Hippocampal formation (tissue), 2 donors: ENCODE data around the gene SLIT1.
"Not testable (repeated sequence)": the region's sequence is repeated elsewhere in the genome, so short reads cannot be mapped to it uniquely, and the experiment has no call there.

Experiments
- DNase-seq, 2 donors: peaks; one replicate each; lab custom pipeline; 2025; lab: John Stamatoyannopoulos, UW

SLIT1 gene

DNA sequence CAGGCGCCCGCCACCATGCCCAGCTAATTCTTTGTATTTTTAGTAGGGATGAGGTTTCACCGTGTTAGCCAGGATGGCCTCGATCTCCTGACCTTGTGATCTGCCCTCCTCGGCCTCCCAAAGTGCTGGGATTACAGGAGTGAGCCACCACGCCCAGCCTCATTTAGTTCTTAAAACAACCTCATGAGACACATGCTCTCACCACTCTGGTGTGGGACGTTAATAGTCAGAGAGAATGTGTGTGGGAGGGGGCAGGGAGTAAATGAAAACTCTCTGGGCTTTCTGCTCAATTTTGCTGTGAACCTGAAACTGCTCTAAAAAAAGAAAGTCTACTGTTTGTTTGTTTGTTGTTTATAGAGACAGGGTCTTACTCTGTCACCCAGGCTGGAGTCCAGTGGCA lies 103.2 kb downstream of the SLIT1 start:
- not testable (repeated sequence) for DNase-seq

DNA sequence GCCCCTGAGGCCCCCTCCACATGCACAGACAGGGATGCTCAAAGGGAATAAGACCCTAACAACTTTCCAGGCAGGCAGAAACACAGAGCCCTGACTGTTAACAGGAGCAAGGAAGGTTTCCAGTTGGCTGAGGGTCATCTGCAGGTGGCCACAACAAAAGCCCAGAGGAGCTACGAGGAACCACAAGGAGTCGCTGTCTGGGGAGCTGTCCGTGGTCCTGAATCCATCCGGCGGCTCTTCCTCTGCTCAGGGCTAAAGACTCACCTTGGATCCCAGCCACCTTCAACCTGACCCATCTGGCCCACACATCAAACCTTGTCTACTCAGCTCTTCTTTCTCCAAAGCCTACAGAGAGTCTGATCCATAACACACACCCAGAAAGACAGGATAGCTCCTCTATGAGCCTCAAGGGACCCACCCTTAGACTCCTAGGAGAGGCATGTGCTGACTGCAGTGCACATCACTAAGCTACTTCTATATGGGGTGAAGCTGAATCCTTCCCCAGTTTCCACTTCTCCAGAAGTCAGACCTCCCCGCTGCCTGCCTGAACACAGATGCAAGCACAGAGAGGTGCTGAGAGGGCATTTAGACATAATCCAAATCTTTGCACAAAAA lies 104.0 kb downstream of the SLIT1 start:
- DNase-seq, result no peak

DNA sequence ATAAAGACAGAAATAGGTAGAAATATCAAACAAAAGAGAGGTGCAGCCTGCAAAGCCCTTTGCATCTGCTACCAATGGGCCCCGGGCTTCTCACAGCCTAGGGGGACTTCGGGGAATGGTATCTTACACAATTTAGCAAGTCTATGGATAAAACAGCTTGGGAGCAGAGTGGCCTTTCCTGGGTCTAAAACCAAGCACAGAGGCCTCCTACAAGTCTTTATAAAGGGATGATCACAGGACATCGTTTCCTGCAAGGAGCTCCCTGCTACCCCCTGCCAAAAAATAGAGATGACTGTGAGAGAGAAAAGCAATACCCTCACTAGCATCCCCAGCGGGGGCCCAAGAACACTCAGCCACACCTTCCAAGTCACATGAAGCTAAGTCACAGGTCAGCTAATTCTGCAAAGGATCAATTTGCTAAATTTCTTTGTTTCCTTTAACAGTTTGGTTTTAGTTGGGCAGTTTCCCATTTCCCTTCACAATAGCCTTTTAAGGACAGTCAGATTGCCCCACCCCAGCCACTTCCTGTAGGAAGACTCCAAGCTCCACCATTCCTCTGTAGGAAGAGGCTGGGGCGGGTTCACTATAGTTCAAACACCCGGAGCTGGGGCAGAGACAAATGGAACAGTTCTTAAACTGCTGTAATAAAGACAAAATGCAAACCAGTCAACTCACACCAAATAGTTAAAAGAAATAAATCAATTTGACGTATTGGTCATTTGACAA lies 105.5 kb downstream of the SLIT1 start:
- DNase-seq, result no peak

DNA sequence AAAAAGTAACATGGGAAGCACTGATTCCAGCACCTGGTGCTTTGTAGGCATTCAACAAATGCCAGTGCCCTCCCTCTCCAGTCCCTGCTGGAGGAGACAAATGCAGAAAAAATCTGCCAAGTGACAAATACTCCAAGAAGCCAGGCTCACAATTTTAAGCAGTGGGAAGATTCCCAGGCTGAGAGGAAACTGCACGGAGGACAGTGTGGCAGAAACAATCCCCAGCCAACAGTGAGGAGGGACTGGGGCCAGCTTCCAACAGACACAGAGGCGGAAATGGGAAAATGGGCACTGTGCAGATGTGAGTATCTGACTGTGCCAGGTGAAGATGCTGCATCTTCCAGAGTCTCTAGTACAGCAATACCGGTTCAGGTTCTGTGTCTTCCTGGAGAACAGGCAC lies 106.3 kb downstream of the SLIT1 start:
- DNase-seq, result no peak

DNA sequence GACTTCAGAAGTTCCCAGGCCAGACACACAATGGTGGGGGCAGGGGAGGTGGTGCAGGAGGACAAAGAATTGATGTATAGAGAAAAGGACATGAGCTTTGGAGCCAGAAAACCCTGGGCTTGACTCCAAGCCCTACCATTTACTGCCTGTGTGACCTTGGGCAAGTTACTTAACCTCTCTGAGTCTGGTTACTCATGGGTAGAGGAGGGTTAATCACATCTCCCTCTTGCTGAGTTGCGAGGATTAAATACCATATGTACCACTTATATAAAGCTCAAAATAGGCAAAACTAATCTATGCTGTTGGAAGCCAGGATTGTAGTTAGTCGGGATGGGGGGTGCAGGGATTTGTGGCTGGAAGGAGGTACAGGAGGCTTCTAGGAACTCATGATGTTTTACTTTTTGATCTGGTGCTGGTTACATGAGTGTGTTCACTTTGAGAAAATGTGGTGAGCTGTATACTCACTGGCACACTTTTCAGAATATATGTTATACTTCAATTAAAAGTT lies 106.8 kb downstream of the SLIT1 start:
- no peak for DNase-seq

DNA sequence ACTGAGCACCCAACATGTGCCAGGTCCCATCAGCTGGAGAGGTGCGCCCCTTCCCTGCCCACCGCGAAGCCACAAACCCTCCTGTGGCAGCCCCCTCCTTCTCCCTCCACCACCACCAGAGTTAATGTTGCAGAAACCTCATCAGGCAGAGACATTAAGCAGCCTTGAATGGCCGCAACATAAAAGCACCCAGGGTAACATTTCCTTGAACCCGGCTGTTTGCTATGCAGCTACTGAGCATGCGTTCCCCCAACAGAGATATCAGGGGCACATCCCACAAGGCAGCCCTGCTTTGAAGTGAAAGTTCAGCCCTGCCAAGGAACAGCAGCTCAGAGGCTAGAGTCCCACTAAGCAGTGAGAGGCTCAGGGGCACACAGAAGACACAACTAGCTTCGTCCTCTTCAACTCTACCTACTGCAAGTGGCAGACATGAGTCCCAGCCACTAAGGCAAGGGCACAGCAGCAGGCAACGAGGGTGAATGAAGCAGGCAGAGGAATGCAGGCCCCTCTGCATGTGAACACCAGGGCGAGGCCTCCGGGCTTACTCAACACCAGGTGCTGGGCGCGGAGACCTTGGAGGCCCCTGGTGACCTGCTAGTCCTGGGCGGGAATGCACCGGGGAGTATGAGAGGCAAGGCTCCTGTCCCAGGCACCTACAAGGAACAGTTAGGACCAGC lies 107.4 kb downstream of the SLIT1 start:
- DNase-seq, result no peak

DNA sequence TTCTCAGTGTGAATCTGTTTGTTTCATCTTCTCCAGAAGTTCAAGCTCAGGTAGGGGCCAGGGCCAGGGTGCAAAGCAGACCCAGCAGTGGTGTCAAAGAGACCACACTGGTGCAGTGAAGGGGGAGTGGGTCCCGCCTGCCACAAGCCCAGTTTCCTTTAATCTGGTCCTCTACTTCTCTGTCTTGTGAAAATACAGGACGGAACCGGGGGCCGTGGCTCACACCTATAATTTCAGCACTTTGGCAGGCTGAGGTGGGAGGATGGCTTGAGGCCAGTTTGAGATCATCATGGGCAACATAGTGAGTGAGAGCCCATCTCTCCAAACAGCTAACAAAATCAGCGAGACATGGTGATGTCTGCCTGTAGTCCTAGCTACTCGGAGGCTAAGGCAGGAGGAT lies 109.0 kb downstream of the SLIT1 start:
- no peak for DNase-seq

DNA sequence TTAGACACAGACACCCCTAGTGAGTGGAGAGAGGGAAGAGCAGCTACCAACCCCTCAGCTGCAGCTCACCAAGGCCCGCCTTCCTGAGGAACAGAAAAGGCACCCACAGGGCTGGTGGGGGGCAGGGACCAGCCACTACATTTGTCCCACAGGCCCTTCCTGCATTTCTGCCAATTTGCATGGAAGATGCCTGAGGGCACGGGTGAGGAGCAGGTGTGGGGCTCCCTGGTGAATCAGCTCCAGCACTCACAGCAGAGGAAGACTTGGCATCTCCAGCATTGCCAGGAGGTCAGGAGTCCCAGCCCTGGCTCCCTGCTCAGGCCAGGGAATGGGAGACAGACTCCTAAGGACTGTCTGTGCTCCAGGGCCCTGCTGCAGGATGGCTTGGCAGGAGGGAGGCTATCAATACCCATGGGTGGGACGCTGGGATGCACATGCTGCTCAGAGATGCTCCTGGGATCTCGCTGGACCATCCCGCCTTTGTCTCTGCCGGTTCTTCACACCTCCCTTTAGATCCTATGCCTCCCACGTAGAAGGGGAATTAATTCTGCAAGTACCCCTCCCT lies 109.7 kb downstream of the SLIT1 start:
- DNase-seq, result no peak

DNA sequence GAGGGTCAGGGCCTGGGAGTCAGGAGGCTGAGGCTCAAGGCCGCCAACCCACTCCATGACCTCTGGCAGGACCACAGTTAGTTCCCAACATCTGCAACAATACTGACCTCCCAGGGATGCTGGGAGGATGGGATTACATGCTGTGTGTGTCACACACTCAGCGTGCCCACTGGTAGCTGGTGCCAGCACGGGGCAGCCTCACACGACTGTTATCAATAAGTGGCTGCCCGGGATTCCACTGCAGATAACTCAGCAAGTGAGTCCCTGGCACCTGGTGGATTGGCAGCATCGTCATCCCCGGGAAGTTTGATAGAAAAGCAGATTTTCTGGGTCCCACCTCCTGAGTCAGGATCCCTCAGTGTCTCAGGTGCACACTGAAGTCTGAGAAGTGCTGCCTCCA lies 110.3 kb downstream of the SLIT1 start:
- DNase-seq, result no peak

DNA sequence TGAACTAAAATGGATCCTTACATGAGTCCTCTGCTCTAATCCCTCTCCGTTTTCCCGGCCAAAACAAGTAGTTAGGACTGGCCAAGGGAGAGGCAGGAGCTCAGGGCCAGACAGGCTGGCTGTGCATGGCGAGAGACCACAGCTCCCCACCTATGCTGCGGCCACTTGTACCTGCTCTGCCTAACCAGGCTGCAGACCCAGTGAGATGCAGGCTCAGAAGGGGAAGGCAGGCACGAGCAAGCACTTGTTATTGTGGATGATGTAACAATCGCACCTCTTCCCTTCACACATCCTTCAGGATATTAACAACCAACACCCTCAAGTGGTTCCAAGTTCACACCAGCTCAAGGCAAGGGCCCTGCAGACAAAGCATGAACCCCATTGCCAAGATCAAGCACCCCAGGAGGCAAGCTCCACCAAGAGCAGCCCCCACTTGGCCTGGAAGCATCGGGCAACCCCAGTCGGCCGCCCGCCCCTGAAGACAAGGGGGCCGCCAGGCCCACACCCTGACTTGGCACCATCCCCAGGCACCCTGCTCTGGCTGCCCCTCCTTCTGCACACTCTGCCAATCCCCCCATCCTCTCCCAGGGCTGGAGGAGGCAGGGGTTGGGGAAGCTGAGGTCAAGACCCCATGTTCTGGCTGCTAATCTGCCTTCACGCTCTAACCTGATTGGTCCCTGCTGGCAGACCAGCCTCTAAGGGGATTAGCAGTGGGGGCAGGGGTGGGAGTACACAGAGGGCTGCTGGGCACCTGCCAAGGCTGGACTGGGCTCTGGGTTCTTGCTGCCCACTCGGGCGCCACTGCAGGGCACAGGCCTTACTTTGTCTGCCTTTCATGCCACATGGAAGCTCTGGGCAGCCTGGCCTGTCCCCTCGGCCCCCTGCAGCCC lies 111.3 kb downstream of the SLIT1 start:
- DNase-seq, result peak in 1 of 2 donors; percentile 30

DNA sequence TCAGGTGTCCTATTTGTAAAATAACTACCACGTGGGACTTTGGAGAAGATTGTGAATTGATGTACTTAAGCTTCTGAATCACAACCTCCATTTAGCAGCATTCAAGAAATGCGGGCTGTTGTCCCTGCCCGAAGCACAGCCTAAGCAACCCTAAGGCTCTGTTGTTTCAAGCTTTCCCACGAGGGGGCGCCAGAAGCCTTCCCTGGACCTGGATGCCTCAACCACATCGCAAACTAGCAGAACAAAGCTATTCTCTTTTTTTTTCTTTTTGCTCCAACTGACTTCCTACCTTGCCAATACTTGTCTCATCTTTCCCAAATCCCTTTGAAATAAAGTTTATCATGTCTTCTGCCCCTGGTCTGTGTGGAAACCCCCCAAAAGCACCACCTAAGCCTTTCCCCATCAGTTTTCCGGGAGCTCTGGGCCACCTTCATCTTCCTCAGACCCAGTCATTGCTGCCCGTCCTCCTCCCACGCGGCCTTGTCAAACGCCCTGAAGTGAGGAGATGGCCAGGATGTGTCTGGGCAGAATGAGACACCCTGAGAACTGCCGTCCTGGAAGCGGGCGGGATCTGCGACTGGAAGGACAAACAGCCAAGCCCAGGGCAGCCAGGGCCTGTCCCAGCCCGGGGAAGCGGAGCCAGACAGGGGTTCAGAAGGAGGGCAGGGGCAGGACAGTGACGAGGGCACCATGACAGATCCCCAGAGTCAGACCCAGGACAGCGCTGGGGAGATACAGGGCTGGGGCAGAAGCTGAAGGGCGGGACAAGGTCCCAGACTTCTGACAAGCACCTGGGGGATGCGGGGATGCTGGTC lies 112.7 kb downstream of the SLIT1 start:
- DNase-seq, result peak; percentile 61 to 75

DNA sequence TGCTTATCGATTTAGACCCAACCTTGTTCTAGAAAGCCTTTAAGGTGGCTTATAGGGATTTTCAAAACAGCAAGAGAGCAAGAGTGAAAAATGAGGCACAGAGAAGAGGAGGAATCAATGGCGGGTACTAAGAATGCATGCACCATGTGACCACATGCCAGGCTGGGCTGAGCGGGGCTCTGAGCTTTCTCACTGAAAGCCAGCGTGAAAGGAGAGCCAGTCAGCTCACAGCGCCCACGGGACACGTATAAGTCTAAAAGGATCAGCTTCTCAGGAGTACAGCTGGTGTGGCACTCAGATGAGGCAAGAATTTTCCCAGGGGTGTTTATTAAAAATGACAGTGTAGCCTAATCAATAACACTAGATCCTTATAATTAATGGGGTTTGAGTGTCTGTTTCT lies 114.3 kb downstream of the SLIT1 start:
- DNase-seq, result no peak

DNA sequence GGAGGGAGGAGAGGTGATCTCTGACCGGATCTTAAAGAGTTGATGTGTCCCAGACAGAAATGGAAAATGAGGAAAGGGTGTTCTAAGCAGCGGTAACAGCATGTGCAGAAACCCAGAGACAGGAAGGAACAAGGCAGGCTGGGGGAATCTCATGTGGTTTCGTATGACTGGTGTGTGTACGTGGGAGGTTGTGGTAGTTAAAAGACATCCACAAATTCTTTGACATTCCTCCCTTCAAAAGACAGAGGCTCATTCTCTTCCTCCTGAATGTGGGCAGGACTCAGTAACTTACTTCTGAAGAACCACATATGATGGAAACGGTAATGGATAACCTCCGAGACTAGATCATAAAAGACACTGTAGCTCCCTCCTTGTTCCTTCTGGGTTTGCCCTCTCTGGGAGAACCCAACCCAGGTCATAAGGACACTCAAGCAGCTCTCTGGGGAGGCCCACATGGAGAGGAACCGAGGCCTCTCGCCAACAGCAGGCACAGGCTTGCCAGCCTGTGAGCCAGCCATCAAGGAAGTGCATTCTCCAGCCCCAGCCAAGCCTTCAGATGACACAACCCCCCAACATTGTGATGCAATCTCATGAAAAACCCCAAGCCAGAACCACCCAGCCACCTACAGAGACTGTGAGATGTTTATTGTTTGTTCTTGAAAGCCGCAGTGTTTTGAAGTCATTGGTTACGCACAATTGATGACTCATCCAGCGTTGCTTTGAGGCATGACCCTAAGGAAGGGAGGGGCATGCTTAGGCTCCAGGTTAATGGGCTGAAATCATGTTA lies 116.0 kb downstream of the SLIT1 start:
- no peak for DNase-seq

DNA sequence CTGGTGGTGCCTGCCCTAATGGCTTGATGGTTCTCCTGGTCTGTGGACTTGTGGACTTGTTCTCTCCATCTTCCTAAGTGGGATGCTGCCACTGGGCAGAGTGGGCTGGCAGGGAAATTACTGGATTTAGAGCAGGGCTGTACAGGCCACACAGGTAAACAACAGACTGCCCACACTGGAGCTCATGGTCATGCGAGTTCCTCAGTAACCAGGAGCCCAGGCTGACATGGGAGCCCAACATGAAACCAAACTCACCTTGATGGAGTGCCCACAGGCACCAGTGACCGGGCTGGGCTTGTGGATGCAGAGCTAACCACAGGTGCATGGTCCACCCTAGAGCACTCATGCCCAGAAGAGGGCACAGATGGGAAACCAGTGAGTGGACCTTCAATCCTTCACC lies 116.7 kb downstream of the SLIT1 start:
- DNase-seq, result no peak

DNA sequence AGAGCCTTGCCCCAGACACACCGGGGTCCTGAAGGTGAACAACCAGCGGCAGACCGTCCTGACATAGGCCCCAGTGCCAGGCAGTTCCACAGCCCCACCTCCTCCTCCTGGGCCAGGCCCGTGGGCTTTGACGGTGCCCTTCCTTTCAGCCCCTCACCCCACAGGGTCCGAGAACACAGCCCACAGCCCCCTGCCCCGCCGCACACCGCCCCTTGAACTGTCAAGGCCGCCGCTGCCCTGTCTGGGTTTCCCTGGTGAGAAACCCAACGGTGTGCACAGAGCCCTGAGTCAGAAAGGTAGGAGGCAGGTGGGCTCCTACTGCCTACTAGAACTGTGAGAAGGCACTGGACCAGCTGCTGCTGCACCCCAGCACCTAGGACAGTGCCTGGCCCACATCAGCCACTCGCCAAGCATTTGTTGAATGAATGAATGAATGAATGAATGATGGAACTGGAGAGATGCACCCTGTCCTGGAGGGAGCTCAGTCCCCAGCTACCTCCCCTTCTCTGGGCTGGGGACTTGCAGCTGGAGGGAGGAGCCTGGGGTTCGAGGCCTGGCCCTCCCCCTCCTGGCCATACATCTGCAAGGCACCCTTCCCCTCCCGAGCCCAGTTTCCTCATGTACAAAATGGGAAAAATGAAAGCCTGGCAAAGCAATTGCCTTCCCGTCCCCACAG lies 117.9 kb downstream of the SLIT1 start:
- DNase-seq, result no peak

DNA sequence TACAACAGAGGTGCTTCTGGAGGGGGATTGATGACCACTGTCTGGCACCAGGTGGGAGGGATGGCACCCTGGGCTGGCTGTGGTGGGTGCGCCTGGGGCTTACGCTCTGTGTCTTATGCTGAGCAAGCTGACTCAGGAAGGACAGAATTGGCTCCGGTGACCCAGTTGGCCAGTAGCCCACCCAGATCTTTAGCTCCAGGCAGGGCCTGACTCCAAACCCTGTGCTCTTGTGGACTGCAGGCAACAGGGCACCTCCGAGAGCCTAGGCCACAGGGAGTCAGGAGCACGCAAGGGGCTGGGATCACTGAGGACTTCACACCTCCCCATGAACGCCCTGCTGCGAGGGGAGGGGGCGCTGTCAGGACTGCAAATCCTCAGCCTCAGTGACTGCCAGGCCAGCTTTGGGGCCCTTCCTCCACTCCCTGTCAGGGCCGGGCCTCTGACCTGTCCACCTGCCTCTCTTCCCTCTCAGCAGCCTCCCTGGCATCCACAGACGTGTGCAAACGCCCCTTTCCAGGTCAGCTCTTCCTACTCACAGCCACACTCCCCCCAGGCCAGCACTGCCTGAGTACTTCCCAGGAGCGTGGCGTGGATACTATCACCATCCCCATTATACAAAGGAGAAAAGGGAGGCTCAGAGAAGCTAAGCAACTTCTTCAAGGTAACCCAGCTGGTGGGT lies 118.7 kb downstream of the SLIT1 start:
- DNase-seq, result no peak

DNA sequence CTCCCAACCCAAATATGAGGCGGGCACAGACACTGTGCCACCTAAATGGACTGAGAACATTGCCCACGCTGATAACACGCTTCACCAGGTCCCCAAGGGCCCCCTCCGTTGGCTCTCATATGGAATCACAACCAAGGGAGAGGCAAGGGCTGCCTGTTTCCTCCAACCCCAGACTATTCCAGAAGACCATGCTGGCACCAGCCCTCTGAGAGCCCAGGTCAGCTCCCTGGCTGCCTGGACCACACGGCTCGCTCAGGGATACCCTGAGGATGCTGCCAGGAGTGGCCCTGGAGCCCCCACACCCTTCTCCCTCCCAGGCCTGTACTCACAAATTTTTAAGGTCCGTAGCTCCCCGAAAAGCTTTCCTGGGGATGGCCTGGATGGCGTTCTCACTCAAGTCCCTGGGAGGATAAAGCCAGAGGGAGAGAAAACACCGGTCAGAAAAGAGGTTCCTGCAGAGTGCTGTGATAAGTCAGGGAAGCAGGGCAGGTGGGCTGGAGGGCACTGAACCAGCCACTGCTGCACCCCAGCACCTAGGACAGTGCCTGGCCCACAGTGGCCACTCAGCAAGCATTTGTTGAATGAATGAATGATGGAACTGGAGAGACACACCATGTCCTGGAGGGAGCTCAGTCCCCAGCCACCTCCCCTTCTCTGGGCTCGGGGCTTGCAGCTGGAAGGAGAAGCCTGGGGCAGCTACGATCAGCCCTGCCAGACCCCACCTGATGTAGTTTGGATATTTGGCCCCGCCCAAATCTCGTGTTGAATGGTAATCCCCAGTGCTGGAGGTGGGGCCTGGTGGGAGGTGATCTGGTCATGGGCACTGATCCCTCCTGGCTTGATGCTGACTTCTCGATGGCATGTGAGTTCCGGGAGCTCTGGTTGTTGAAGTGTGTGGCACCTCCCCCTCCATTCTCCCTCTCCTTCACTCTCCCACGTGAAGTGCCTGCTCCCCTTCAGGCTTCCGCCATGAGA lies 119.8 kb downstream of the SLIT1 start:
- no peak for DNase-seq

DNA sequence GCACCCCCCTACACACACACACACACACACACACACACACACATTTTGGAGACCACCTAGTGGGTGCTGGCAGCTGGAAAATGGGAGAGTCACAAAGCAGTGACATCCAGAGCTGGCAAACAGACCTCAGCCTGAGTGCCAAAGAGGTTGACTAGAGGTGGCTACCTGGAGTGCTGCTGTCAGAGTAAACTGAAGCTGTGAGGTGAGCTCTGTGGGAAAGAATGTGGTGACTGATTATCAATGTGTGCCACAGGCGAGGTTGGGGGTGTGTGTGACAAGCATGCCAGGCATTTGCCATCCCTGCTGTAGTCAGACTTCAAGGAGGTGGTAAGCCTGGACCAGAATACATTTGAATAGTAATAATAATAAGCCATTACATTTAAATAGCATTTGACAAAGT lies 120.6 kb downstream of the SLIT1 start:
- DNase-seq, result no peak
